Measurements from ENCODE around the gene UTP14C. TPM values are rescaled to one million over a fixed set of nuclear protein-coding genes. Genes with fewer than 3 reads are reported as not detected.

Gene UTP14C
- total RNA-seq, 1 donor from 2014 or later = 11.7 TPM

DNA sequence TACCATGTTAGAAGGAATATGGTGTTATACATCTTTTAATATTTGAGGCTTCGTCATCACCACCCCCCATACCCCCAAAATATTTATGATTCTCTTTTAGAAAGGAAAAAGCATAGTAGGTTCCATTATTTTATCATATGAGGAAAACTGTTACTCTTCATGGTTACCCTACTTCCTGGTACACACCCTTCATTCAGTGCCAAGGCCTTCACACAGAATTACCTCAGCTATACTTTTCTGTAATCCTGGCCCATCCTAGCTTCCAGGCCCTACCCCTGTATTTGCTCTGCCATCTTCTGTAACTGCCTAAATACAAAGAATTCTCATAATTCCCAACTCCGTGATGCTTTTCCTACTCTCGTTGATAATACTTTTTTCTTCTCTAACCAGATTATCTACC is 4.3 kb upstream of the UTP14C start:
- H3K9me3 Mint-ChIP-seq = no peaks in the 10 kb centered on the region
- H3K27me3 Mint-ChIP-seq = no peaks in the 10 kb centered on the region
- ChIA-PET CTCF (no interaction called here), POLR2A (no interaction called here)
- ATAC-seq (ENCODE audit: low read depth) = no peak
- TF ChIP-seq, protein P1, sequence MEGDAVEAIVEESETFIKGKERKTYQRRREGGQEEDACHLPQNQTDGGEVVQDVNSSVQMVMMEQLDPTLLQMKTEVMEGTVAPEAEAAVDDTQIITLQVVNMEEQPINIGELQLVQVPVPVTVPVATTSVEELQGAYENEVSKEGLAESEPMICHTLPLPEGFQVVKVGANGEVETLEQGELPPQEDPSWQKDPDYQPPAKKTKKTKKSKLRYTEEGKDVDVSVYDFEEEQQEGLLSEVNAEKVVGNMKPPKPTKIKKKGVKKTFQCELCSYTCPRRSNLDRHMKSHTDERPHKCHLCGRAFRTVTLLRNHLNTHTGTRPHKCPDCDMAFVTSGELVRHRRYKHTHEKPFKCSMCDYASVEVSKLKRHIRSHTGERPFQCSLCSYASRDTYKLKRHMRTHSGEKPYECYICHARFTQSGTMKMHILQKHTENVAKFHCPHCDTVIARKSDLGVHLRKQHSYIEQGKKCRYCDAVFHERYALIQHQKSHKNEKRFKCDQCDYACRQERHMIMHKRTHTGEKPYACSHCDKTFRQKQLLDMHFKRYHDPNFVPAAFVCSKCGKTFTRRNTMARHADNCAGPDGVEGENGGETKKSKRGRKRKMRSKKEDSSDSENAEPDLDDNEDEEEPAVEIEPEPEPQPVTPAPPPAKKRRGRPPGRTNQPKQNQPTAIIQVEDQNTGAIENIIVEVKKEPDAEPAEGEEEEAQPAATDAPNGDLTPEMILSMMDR (IDR thresholded peaks at IDR 0.05) = no peak
- no peak overlapping the region for H3K27ac Mint-ChIP-seq
- H3K36me3 Mint-ChIP-seq (ENCODE audit: low read depth) = peaks cover 78% of the 10 kb centered on the region
- no peak overlapping the region for H3K4me3 Mint-ChIP-seq
- H3K4me1 Mint-ChIP-seq = peaks cover 2% of the 10 kb centered on the region
- intact Hi-C loops (cut with micrococcal nuclease) = no loop called here
- no peak for DNase-seq

DNA sequence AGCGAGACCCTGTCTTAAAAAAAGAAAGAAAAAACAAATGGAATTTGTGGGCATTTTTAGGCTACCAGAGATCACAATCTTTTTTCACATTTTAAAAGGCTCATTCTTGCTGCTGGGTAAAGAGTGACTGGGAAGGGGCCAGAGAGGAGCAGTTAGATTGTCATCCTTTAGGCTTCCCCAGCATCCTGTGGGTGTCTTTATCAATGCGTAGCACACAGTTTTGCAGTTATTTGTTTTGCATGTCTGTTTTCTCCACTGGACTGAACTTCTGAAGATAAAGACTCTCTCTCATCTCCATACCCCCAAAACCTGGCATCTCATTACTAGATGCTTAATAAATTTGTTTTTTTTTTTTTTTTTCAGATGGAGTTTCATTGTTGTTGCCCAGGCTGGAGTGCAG is 2.1 kb upstream of the UTP14C start:
- Mint-ChIP-seq H3K27ac (no peak overlapping the region), H3K4me3 (no peak overlapping the region), H3K27me3 (no peaks in the 10 kb centered on the region), H3K36me3 (ENCODE audit: low read depth) (peaks cover 82% of the 10 kb centered on the region), H3K9me3 (no peaks in the 10 kb centered on the region), H3K4me1 (peaks cover 12% of the 10 kb centered on the region)
- intact Hi-C loops (cut with micrococcal nuclease) = no loop called here
- ChIA-PET CTCF (interaction anchor here (0.7 kb wide), 1 partner anchor 11 kb away, joined by 3 read pairs; no protein-coding TSS in a partner anchor), POLR2A (no interaction called here)
- DNase-seq = no peak
- ATAC-seq (ENCODE audit: low read depth) = no peak
- TF ChIP-seq, protein P1 (IDR thresholded peaks at IDR 0.05) = no peak

DNA sequence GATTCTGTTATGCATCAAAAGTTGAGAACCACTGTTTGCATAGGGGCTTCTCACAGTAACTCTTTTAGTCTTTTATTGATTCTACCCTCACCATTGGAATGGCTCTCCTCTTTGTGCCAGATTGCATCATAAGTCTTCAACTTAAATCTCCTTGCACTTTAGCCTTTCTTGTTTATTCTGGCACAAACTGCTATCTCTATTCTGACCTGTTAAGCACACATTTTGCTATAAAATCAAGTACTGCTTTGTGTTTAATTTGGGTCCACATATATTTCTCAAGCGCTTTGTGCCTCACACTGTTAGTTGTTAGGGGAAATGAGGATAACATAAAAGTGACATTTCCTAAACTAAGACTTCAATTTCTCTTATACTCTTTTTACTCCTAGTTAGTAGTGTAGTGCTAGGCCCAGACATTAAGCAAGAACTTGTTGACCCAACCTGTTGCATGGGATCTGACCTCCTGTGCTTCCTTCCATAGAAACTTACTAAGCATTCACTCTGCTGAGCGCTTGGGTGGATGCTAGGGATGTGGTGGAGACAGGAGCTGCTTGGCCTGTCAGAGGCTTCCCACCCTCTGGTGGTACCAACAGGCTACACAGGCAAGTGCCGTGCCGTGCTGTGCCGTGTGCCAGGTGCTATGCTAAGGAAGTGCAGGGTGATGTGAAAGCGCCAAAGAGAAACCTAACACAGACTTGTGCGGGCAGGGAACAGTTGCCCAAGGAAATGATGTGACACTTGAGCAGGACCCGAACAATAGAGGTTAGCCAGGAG is 1.2 kb downstream of the UTP14C start:
- Mint-ChIP-seq H3K4me3 (no peak overlapping the region), H3K4me1 (peaks cover 13% of the 10 kb centered on the region), H3K9me3 (no peaks in the 10 kb centered on the region), H3K36me3 (ENCODE audit: low read depth) (peaks cover 82% of the 10 kb centered on the region), H3K27ac (no peak overlapping the region), H3K27me3 (no peaks in the 10 kb centered on the region)
- intact Hi-C loops (cut with micrococcal nuclease) = no loop called here
- POLR2A ChIA-PET = no interaction called here
- no peak for DNase-seq
- TF ChIP-seq, protein P1 (IDR thresholded peaks at IDR 0.05) = no peak
- CTCF ChIA-PET = no interaction called here
- ATAC-seq (ENCODE audit: low read depth) = no peak

DNA sequence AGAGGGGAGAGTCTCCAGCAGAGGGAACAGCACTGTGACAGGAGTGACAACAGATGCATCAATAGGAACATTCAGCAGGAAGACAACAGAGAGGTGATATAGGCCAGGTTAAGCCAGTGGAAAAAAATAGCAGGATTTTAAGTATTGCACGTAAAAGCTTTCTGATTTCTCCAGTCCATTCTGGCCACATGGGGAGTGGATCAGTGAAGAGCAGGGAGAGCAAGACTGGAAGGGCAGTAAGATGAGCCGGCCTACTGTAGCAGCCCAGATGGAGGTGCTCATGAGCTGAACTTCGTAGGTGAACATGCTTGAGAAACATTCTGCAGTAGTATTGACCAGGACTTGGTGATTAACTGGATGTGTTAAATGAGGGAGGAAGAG is 1.7 kb downstream of the UTP14C start:
- ChIA-PET POLR2A (no interaction called here), CTCF (no interaction called here)
- Mint-ChIP-seq H3K4me3 (no peak overlapping the region), H3K27ac (no peak overlapping the region), H3K9me3 (no peaks in the 10 kb centered on the region), H3K36me3 (ENCODE audit: low read depth) (peaks cover 77% of the 10 kb centered on the region), H3K27me3 (no peaks in the 10 kb centered on the region), H3K4me1 (peaks cover 13% of the 10 kb centered on the region)
- ATAC-seq (ENCODE audit: low read depth) = no peak
- no peak for DNase-seq
- intact Hi-C loops (cut with micrococcal nuclease) = no loop called here
- TF ChIP-seq, protein P1 (IDR thresholded peaks at IDR 0.05) = no peak

DNA sequence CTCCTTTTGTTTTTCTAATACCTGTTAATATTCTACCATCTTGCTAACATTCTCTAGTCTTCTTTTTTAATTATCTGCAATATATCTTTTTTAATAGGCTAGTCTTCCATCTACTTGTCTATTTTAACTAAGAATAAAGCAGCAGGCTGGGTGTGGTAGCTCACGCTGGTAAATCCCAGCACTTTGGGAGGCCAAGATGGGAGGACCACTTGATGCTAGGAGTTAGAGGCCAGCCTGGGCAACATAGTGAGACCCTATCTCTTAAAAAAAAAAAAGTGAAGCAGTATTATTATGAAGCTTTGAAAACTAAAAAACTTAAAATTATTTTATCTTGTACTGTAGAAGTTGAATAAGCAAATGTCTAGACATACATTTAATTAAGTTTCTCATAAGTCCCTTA is 3.3 kb downstream of the UTP14C start:
- ATAC-seq (ENCODE audit: low read depth) (no peak), DNase-seq (no peak)
- peaks cover 68% of the 10 kb centered on the region for H3K36me3 Mint-ChIP-seq (ENCODE audit: low read depth)
- TF ChIP-seq, protein P1 (IDR thresholded peaks at IDR 0.05) = no peak
- H3K27ac Mint-ChIP-seq = no peak overlapping the region
- H3K9me3 Mint-ChIP-seq = no peaks in the 10 kb centered on the region
- ChIA-PET POLR2A (no interaction called here), CTCF (no interaction called here)
- H3K4me3 Mint-ChIP-seq = no peak overlapping the region
- intact Hi-C loops (cut with micrococcal nuclease) = no loop called here
- no peaks in the 10 kb centered on the region for H3K27me3 Mint-ChIP-seq
- H3K4me1 Mint-ChIP-seq = peaks cover 13% of the 10 kb centered on the region
